Activated T-cell treated with anti-CD3 and anti-CD28 coated beads, Interleukin-2, amount 50 U/mL, for 24 hours (primary cell): ENCODE data around the gene USP44.

Experiments used
- DNase-seq: peaks from one replicate; pipeline ENCODE4 v3.0.0-alpha.2; 2020
- H3K27ac Mint-ChIP-seq: 2 replicates; pipeline ENCODE4 v1.8.0; 2020; ENCODE audit warnings: mild to moderate bottlenecking, mixed read lengths
- H3K27me3 Mint-ChIP-seq: 2 replicates; pipeline ENCODE4 v1.8.0; 2020; ENCODE audit warnings: mixed read lengths
- H3K36me3 Mint-ChIP-seq: 2 replicates; pipeline ENCODE4 v1.8.0; 2020; ENCODE audit warnings: low read depth, mixed read lengths
- H3K4me1 Mint-ChIP-seq: 2 replicates; pipeline ENCODE4 v1.8.0; 2020; ENCODE audit warnings: low read depth, mixed read lengths
- H3K4me3 Mint-ChIP-seq: 2 replicates; pipeline ENCODE4 v1.8.0; 2020; ENCODE audit warnings: mild to moderate bottlenecking, moderate library complexity, mixed read lengths
- H3K9me3 Mint-ChIP-seq: 2 replicates; pipeline ENCODE4 v1.8.0; 2020; ENCODE audit warnings: mixed read lengths

Gene USP44

DNA sequence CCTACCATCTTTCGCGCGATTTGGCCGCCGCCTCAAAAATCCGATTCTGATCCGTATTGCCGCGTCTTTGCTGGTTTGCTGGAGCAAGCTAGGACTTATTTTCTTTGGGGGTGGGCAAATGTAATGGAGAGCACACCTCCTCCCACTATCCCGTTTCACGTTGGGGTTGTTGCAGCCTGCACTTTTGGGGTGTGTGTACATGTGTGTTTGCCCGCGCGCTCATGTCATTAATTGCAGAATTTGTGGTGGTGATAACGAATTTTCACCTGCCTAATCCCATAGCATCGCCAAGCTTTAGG is 76.7 kb downstream of the USP44 start:
- peaks cover 54% of the 10 kb centered on the region for H3K4me1 Mint-ChIP-seq
- H3K36me3 Mint-ChIP-seq: peaks cover 64% of the 10 kb centered on the region
- no peaks in the 10 kb centered on the region for H3K9me3 Mint-ChIP-seq
- H3K27me3 Mint-ChIP-seq: no peaks in the 10 kb centered on the region
- DNase-seq: no peak
- H3K4me3 Mint-ChIP-seq: peak overlapping the region; percentile 100
- peak overlapping the region; percentile 100 for H3K27ac Mint-ChIP-seq

DNA sequence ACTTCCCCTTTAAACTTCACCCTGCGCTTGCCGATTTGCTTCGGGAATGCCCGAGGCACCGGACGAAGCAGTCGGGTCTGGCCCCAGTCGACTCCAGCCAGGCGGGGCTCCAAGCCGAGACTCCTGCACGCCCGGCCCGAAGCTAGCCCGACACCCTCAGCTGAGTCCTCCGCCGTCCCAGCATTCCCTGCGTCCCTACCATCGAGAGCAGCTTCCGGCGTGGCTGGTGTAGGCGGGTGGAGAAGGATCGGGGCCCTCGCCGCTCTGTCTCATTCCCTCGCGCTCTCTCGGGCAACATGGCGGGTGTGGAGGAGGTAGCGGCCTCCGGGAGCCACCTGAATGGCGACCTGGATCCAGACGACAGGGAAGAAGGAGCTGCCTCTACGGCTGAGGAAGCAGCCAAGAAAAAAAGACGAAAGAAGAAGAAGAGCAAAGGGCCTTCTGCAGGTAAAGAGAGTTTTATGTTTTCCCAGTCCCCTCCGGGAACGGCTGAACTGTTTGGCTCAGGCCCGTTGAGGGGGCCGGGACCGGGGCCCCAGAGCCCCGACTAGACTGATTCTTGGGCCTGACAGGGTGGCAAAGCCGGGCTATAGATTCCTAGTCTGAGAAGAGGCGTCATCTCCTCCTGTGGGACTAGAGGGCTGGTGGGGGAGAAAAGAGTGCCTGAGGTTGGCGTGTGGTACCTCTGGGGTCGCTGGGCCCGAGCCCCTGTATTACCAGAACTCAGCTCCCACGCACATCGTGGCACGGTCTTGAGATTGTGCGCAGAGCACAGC is 77.2 kb downstream of the USP44 start, which contains the start of gene METAP2:
Gene METAP2 (plus strand): TSS at position 269 of the 776 bp plus-strand sequence. CDS start 28 bp downstream, at position 297.
- Mint-ChIP-seq H3K9me3 (no peaks in the 10 kb centered on the region), H3K4me1 (peaks cover 50% of the 10 kb centered on the region), H3K4me3 (peak within 1 kb of the TSS; percentile 100), H3K36me3 (peaks cover 59% of the 10 kb centered on the region), H3K27me3 (no peaks in the 10 kb centered on the region), H3K27ac (peak within 1 kb of the TSS; percentile 100)
- peak; percentile 95 for DNase-seq

DNA sequence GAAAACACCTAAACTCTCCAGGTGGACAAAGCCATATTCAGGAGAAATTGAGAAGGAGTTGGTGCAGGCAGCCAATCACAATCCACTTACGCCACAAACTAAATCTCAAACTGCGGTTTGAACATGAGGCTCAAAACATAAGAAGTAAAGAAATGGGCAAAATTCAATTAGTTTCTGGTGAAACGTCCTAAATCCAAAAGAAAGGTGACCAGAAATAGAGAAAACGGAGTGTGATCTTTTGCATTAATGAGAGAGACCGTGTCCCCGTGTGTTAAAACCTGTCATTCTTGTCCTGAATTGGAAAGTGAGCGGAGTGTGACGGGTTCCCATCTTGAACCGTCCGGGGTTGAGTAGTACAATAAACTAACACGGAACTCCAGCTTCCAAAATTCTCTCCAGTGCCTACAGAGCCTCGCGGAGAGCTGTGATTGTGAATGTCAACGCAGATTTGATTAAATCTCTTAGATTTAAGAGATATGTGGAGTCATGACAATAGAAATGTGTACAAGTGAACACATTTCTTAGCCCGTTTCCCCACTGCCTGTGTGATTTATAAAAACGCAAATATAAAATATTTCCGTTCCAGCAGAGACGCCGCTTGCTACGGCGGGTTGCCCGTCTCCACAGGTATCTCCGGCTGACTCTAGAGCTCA is 77.9 kb downstream of the USP44 start:
- H3K27ac Mint-ChIP-seq: peak overlapping the region; percentile 100
- H3K27me3 Mint-ChIP-seq: no peaks in the 10 kb centered on the region
- DNase-seq: no peak
- no peaks in the 10 kb centered on the region for H3K9me3 Mint-ChIP-seq
- H3K4me3 Mint-ChIP-seq: peak overlapping the region; percentile 100
- peaks cover 43% of the 10 kb centered on the region for H3K4me1 Mint-ChIP-seq
- H3K36me3 Mint-ChIP-seq: peaks cover 52% of the 10 kb centered on the region

DNA sequence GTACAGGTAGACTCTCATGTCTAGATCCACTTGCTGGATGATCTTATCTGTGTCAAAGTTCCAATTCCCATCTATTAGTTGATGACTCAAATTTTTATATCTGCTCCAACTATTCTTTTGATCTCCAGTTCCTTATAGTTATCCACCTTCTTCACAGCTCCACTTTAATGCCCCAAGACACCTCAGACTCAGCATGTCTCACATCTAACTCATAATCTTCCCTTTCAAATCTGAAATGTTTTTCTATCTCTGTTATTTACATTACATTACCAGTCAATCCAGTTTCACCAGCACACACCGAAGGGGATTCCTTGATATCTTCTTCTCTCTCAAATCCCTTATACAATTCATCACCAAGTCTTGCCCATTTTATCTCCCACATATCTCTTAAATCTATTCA is 81.0 kb downstream of the USP44 start:
- Mint-ChIP-seq H3K27me3 (no peaks in the 10 kb centered on the region), H3K27ac (no peak overlapping the region)

More for the DNA sequence above, 81.0 kb downstream of the USP44 start:
- Mint-ChIP-seq H3K4me3 (no peak overlapping the region), H3K36me3 (peaks cover 21% of the 10 kb centered on the region), H3K4me1 (peaks cover 14% of the 10 kb centered on the region), H3K9me3 (no peaks in the 10 kb centered on the region)
- no peak for DNase-seq
